Mesothelial cell of epicardium (in vitro differentiated cells): ENCODE measurements around the gene NACC2. TPM values are rescaled to one million over a fixed set of nuclear protein-coding genes. Genes with fewer than 3 reads are reported as not detected.

ENCODE experiments used
- DNase-seq, 2 experiments: peaks; one replicate each; pipeline ENCODE4 v3.0.0; 2021; ENCODE audit warnings: low spot score in 2 of 2; ENCODE audit not compliant: unreplicated experiment in 2 of 2
- H3K27ac Mint-ChIP-seq: 2 replicates; pipeline ENCODE4 v1.8.0; 2021; ENCODE audit warnings: mixed read lengths
- H3K27me3 Mint-ChIP-seq: 2 replicates; pipeline ENCODE4 v1.8.0; 2021; ENCODE audit warnings: low read depth, mixed read lengths
- H3K36me3 Mint-ChIP-seq: 2 replicates; pipeline ENCODE4 v1.8.0; 2021; ENCODE audit warnings: mixed read lengths
- H3K4me1 Mint-ChIP-seq: 2 replicates; pipeline ENCODE4 v1.8.0; 2021; ENCODE audit warnings: mixed read lengths
- H3K4me3 Mint-ChIP-seq: 2 replicates; pipeline ENCODE4 v1.8.0; 2021; ENCODE audit warnings: mild to moderate bottlenecking, moderate library complexity, mixed read lengths
- H3K9me3 Mint-ChIP-seq: 2 replicates; pipeline ENCODE4 v1.8.0; 2021; ENCODE audit warnings: mixed read lengths
- CTCF ChIP-seq: fragments of 200-600 bp; sonication (generic); IDR thresholded peaks from one replicate; pipeline ENCODE4 v1.5.0; 2021; ENCODE audit warnings: antibody characterized with exemption; ENCODE audit not compliant: unreplicated experiment
- total RNA-seq: library from RNA; stranded (reverse); gene quantifications from 3 replicates; pipeline ENCODE4 v1.2.1, GENCODE V29; 2021

NACC2 gene
- total RNA-seq, 1 donor from 2014 or later, result 18.4 TPM

- Mint-ChIP-seq H3K27me3 (peaks cover 51% of the 10 kb centered on the region), H3K9me3 (no peaks in the 10 kb centered on the region), H3K4me1 (peaks cover 5% of the 10 kb centered on the region), H3K4me3 (no peak overlapping the region), H3K36me3 (no peaks in the 10 kb centered on the region), H3K27ac (no peak overlapping the region)
- no peak for TF ChIP-seq CTCF
- DNase-seq, result no peak
These were observed 41.2 kb upstream of the NACC2 start for GRCh38 chr9:136136127-136136925.

- Mint-ChIP-seq H3K27ac (no peak overlapping the region), H3K36me3 (no peaks in the 10 kb centered on the region), H3K4me3 (no peak overlapping the region), H3K4me1 (peaks cover 9% of the 10 kb centered on the region), H3K9me3 (no peaks in the 10 kb centered on the region), H3K27me3 (peaks cover 55% of the 10 kb centered on the region)
- no peak for TF ChIP-seq CTCF
- no peak for DNase-seq
These were observed 40.4 kb upstream of the NACC2 start for GRCh38 chr9:136135326-136136126.

- no peak for DNase-seq
- no peak overlapping the region for H3K27ac Mint-ChIP-seq
- H3K27me3 Mint-ChIP-seq, result peaks cover 66% of the 10 kb centered on the region
- H3K9me3 Mint-ChIP-seq, result no peaks in the 10 kb centered on the region
- no peak for TF ChIP-seq CTCF
- H3K4me3 Mint-ChIP-seq, result peak overlapping the region; percentile 61
- H3K36me3 Mint-ChIP-seq, result no peaks in the 10 kb centered on the region
- H3K4me1 Mint-ChIP-seq, result peaks cover 9% of the 10 kb centered on the region
These were observed 38.9 kb upstream of the NACC2 start for GRCh38 chr9:136133959-136134484.

DNA sequence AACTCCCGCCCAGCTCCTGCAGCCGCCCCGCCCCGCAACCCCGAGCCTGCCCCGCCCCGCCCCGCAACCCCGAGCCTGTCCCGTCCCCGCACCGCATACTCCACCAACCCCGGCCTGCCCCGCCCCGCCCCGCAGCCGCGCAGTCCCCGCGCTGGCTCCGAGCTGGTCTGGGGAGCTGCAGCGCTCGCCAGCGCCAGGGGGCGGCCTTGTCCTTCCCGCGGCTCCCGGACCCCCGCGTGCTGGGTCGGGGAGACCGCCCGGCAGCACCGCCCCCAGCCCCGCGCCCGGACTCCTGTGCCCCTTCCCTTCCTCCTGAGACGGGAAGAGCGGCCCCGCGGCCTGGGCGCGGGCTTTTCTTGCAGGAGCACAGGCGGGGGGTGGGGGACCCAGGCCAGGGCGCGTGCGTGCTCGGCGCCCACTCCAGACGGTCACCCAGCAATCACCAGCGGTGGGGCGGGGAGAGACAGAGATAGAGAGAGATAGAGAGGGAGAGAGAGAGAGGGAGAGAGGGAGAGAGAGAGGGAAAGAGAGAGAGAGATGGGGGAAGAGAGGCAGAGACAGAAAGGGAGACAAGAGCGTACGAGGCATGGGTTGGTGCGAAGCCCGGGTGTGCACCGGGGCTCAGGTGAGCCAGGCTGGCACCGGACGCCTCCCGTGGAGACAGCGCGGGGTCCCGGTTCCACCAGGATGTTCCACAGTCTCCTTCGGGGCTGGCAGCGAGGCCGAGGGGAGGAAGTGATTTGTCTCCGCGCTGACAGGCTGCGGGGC, 38.3 kb upstream of the NACC2 start:
- Mint-ChIP-seq H3K9me3 (no peaks in the 10 kb centered on the region), H3K4me1 (peaks cover 9% of the 10 kb centered on the region), H3K36me3 (no peaks in the 10 kb centered on the region), H3K27me3 (peaks cover 68% of the 10 kb centered on the region), H3K27ac (no peak overlapping the region), H3K4me3 (peak overlapping the region; percentile 61)
- TF ChIP-seq CTCF, result peak; percentile 56
- peak; percentile 53 to 74 for DNase-seq

- H3K27me3 Mint-ChIP-seq, result peaks cover 69% of the 10 kb centered on the region
- H3K36me3 Mint-ChIP-seq, result no peaks in the 10 kb centered on the region
- no peak for TF ChIP-seq CTCF
- H3K4me1 Mint-ChIP-seq, result peaks cover 9% of the 10 kb centered on the region
- no peak overlapping the region for H3K27ac Mint-ChIP-seq
- DNase-seq, result no peak
- no peaks in the 10 kb centered on the region for H3K9me3 Mint-ChIP-seq
- H3K4me3 Mint-ChIP-seq, result no peak overlapping the region
These were observed 37.5 kb upstream of the NACC2 start for GRCh38 chr9:136132512-136133050.
